Measurements from ENCODE around the gene CACNB4.
"Not testable (repeated sequence)": the region's sequence is repeated elsewhere in the genome, so short reads cannot be mapped to it uniquely, and the experiment has no call there.

The CACNB4 gene

DNA sequence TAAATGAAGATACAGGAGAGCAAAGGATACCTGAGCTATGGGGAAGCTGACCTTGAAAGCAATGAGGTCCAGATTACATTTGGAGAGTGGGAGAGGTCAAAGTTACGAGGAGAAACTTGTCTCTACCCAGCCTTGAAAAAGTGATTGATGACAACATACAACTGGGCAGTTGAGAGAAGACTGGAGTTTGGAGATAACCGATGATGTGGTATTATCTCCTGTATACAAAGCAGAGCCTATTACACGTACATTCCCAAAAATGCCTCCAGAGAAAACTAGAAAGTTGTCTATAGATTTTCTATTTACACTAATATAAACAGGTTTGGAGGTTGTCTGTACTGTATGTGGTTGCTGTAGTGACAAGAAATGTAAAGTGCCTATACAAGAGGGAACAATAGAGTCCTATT lies 299.0 kb downstream of the CACNB4 start:
- H3K27ac ChIP-seq = no peak overlapping the region
- H3K4me2 ChIP-seq = no peak overlapping the region
- peaks cover 51% of the 10 kb centered on the region for H3K36me3 ChIP-seq
- no peaks in the 10 kb centered on the region for H3K9me3 ChIP-seq
- H3K4me1 ChIP-seq = no peaks in the 10 kb centered on the region
- no peaks in the 10 kb centered on the region for H3K27me3 ChIP-seq
- H3K9ac ChIP-seq = no peak overlapping the region
- no peak overlapping the region for H3K4me3 ChIP-seq
- no peaks in the 10 kb centered on the region; the same call in 1 of the 2 replicates for H4K20me1 ChIP-seq
- TF ChIP-seq Cebpa-rat (IDR thresholded peaks at IDR 0.05) = no peak

GRCh38 chr2:151796774-151797173 lies 302.1 kb downstream of the CACNB4 start:
- no peak overlapping the region for H3K4me2 ChIP-seq
- H3K4me1 ChIP-seq = no peaks in the 10 kb centered on the region
- H3K36me3 ChIP-seq = peaks cover 46% of the 10 kb centered on the region
- no peak overlapping the region for H3K4me3 ChIP-seq
- H3K27ac ChIP-seq = no peak overlapping the region
- H4K20me1 ChIP-seq = no peaks in the 10 kb centered on the region
- H3K9ac ChIP-seq = no peak overlapping the region
- no peaks in the 10 kb centered on the region for H3K9me3 ChIP-seq
- TF ChIP-seq Cebpa-rat (IDR thresholded peaks at IDR 0.05) = no peak
- no peaks in the 10 kb centered on the region for H3K27me3 ChIP-seq

DNA sequence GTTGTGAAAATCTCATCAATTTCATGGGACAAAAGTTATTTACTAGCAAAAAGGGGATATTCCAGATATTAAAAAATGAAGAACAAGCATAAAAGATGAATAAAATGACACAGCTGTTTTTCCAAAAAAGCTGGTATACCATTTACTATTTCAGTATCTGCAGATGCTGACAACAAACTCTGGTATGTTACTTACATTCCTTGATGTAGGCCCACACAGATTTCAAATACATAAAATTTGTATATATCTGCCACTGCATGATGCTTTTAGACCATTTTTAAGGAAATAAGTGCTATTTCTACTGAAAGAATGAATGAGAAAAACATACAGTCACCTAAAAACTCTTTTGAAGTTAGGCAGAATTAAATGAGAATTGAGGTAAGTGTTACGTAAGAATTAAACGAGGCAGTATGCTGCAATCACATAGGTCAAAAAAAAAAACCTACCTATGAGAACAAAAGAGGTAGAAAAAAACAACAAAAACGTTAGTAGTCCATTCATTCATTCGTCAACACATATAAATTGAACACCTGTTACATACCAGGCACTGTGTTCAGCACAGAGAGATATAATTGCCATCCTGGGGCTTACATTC lies 303.1 kb downstream of the CACNB4 start:
- no peaks in the 10 kb centered on the region for H4K20me1 ChIP-seq
- no peaks in the 10 kb centered on the region for H3K27me3 ChIP-seq
- no peak overlapping the region for H3K4me3 ChIP-seq
- no peak overlapping the region for H3K9ac ChIP-seq
- H3K4me1 ChIP-seq = no peaks in the 10 kb centered on the region
- no peak overlapping the region for H3K4me2 ChIP-seq
- no peak overlapping the region for H3K27ac ChIP-seq
- no peaks in the 10 kb centered on the region for H3K9me3 ChIP-seq
- TF ChIP-seq Cebpa-rat (IDR thresholded peaks at IDR 0.05) = no peak
- peaks cover 45% of the 10 kb centered on the region for H3K36me3 ChIP-seq

GRCh38 chr2:151794422-151794821 lies 304.4 kb downstream of the CACNB4 start:
- H3K4me3 ChIP-seq, H3K4me2 ChIP-seq, H3K27ac ChIP-seq, H3K9ac ChIP-seq, H3K4me1 ChIP-seq, H3K27me3 ChIP-seq, H3K9me3 ChIP-seq, H4K20me1 ChIP-seq: not testable (repeated sequence)
- peaks cover 41% of the 10 kb centered on the region for H3K36me3 ChIP-seq

GRCh38 chr2:151793123-151793522 lies 305.7 kb downstream of the CACNB4 start:
- H3K9me3 ChIP-seq = no peaks in the 10 kb centered on the region

GRCh38 chr2:151792589-151792988 lies 306.3 kb downstream of the CACNB4 start:
- Histone ChIP-seq H3K4me3 (no peak overlapping the region), H4K20me1 (no peaks in the 10 kb centered on the region), H3K27ac (no peak overlapping the region), H3K27me3 (no peaks in the 10 kb centered on the region), H3K4me2 (no peak overlapping the region), H3K9me3 (no peaks in the 10 kb centered on the region), H3K36me3 (peaks cover 34% of the 10 kb centered on the region), H3K4me1 (no peaks in the 10 kb centered on the region), H3K9ac (no peak overlapping the region)
- no peak for TF ChIP-seq Cebpa-rat (IDR thresholded peaks at IDR 0.05)

More at GRCh38 chr2:151793123-151793522, 305.7 kb downstream of the CACNB4 start:
- no peak overlapping the region for H3K4me2 ChIP-seq
- no peak overlapping the region for H3K27ac ChIP-seq
- TF ChIP-seq Cebpa-rat (IDR thresholded peaks at IDR 0.05) = no peak
- H3K36me3 ChIP-seq = peaks cover 37% of the 10 kb centered on the region
- H4K20me1 ChIP-seq = no peaks in the 10 kb centered on the region
- H3K4me1 ChIP-seq = no peaks in the 10 kb centered on the region
- no peaks in the 10 kb centered on the region for H3K27me3 ChIP-seq
- no peak overlapping the region for H3K4me3 ChIP-seq
- no peak overlapping the region for H3K9ac ChIP-seq

GRCh38 chr2:151791545-151791944 lies 307.3 kb downstream of the CACNB4 start:
- TF ChIP-seq Cebpa-rat (IDR thresholded peaks at IDR 0.05) = no peak
- H3K9me3 ChIP-seq = no peaks in the 10 kb centered on the region
- H3K4me3 ChIP-seq = no peak overlapping the region
- no peak overlapping the region for H3K9ac ChIP-seq
- no peaks in the 10 kb centered on the region for H3K27me3 ChIP-seq
- H4K20me1 ChIP-seq = no peaks in the 10 kb centered on the region
- peaks cover 30% of the 10 kb centered on the region for H3K36me3 ChIP-seq
- H3K4me1 ChIP-seq = no peaks in the 10 kb centered on the region
- H3K4me2 ChIP-seq = no peak overlapping the region
- H3K27ac ChIP-seq = no peak overlapping the region

DNA sequence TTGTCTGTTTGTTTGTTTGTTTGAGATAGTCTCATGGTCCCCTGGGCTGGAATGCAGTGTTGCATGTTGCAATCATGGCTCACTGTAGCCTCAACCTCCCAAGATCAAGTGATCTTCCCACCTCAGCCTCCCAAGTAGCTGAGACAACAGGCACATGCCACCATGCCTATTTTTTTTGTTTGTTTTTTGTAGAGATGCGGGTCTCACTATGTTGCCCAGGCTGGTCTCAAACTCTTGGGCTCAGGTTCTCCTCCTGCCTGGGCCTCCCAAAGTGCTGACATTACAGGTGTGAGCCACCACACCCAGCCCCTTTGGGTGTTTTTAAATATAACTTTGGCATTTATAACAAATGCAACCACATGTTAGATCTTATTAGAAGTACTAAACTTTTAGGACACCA lies 308.2 kb downstream of the CACNB4 start:
- H3K4me3 ChIP-seq = no peak overlapping the region
- H3K9ac ChIP-seq = no peak overlapping the region
- H3K27me3 ChIP-seq = no peaks in the 10 kb centered on the region
- TF ChIP-seq Cebpa-rat (IDR thresholded peaks at IDR 0.05) = no peak
- no peaks in the 10 kb centered on the region for H4K20me1 ChIP-seq
- H3K36me3 ChIP-seq = peaks cover 31% of the 10 kb centered on the region
- no peaks in the 10 kb centered on the region for H3K4me1 ChIP-seq
- H3K4me2 ChIP-seq = no peak overlapping the region
- no peak overlapping the region for H3K27ac ChIP-seq
- no peaks in the 10 kb centered on the region for H3K9me3 ChIP-seq

DNA sequence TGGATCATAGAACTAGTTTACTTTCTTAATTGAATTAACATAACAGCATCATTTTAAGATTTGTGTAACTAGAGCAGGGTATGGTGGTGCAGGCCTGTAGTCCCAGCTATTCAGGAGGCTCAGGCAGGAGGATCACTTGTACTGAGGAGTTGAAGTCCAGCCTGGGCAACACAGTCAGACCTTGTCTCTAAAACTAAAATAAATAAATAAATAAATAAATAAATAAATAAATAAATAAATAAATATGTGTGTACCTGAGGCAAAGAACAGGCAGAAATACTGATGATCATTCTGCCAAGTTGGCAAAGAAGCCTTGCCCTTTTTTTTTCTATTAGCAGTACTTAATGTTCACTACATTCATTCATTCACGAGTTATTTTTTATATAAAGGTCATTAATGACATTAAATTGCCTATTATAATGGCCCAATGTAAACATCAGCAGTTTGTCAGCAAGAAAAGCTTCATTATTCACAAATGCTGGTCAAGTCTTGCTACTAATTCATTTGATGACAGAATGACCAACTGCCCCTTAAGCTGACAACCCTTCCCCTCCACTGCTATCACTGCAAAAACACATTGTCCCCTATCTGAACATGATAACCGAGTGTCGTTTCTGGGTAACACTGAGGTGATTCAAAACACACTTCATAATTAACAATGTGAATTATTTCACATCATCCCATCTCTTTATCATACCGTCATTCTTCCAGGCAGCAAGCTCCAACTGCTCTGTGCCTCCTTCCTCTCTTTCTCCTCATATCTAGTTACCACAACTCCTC lies 309.6 kb downstream of the CACNB4 start:
- no peak for TF ChIP-seq Cebpa-rat (IDR thresholded peaks at IDR 0.05)
- Histone ChIP-seq H3K4me1 (no peaks in the 10 kb centered on the region), H3K27ac (no peak overlapping the region), H3K27me3 (no peaks in the 10 kb centered on the region), H4K20me1 (no peaks in the 10 kb centered on the region), H3K9ac (no peak overlapping the region), H3K36me3 (peaks cover 38% of the 10 kb centered on the region), H3K4me3 (no peak overlapping the region), H3K4me2 (no peak overlapping the region), H3K9me3 (no peaks in the 10 kb centered on the region)

- peaks cover 33% of the 10 kb centered on the region for H3K36me3 ChIP-seq
Observed at GRCh38 chr2:151786483-151786882, 312.4 kb downstream of the CACNB4 start.

More at GRCh38 chr2:151786483-151786882, 312.4 kb downstream of the CACNB4 start:
- Histone ChIP-seq H3K4me2 (no peak overlapping the region), H3K27ac (no peak overlapping the region), H3K4me1 (no peaks in the 10 kb centered on the region), H3K9me3 (no peaks in the 10 kb centered on the region), H4K20me1 (no peaks in the 10 kb centered on the region), H3K4me3 (no peak overlapping the region), H3K9ac (no peak overlapping the region), H3K27me3 (no peaks in the 10 kb centered on the region)
- no peak for TF ChIP-seq Cebpa-rat (IDR thresholded peaks at IDR 0.05)

All from BLaER1 (cell line).